GM12891 (cell line): ENCODE data around the gene CFAP52.

Experiments used
- PAX5 ChIP-seq: IDR thresholded peaks from 2 replicates; pipeline ENCODE4 v1.6.1; 2011; ENCODE audit warnings: low read length, moderate library complexity, mild to moderate bottlenecking; ENCODE audit not compliant: insufficient read depth, severe bottlenecking
- POLR2A ChIP-seq: IDR thresholded peaks from 2 replicates; pipeline ENCODE4 v1.6.1; 2011; ENCODE audit warnings: low read depth, low read length, control low read depth
- POLR2AphosphoS5 ChIP-seq: IDR thresholded peaks from 2 replicates; pipeline ENCODE4 v1.6.1; 2011; ENCODE audit warnings: low read depth, low read length, control low read depth
- POU2F2 ChIP-seq: IDR thresholded peaks from 2 replicates; pipeline ENCODE4 v1.6.1; 2011; ENCODE audit warnings: low read depth, mild to moderate bottlenecking, control low read depth, low read length, moderate library complexity
- SPI1 ChIP-seq: IDR thresholded peaks from 2 replicates; pipeline ENCODE4 v1.6.1; 2011; ENCODE audit warnings: low read depth, low read length, control low read depth
- TAF1 ChIP-seq: IDR thresholded peaks from 2 replicates; pipeline ENCODE4 v1.6.1; 2011; ENCODE audit warnings: low read depth, low read length, control low read depth

DNA sequence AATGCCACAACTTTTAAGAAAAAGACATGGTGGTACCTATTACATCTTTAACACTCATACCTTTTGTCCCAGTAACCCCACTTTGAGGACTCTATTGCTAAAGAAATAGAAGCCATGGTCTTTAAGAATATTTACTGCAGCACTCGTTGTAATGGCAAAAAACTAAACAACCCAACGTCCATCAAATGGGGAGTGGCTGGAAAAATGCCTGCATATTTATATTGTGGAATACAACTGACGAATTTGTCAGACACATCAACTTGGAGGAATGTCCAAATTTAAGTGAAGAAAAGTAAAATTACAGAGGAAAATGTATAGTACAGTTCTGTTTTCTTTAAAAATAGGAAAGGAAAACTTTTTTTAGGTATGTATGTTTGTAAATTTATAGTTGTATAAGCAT is 48.7 kb upstream of the CFAP52 start:
- no peak for TF ChIP-seq POLR2AphosphoS5
- no peak for TF ChIP-seq SPI1
- TF ChIP-seq POLR2A: no peak
- TF ChIP-seq TAF1: no peak
- no peak for TF ChIP-seq POU2F2
- TF ChIP-seq PAX5: no peak
